GM20000 (cell line): ENCODE results near the gene P2RY14.

Experiments
- DNase-seq: peaks from one replicate; pipeline ENCODE4 v3.0.0; 2012; ENCODE audit warnings: low spot score
- CTCF ChIP-seq: IDR thresholded peaks from 2 replicates; pipeline ENCODE4 v1.5.1; 2012; ENCODE audit warnings: mild to moderate bottlenecking, control low read depth; ENCODE audit errors: extremely low read depth, missing control alignments

Gene P2RY14

GRCh38 chr3:151276038-151276686 is 2.2 kb downstream of the P2RY14 start:
- TF ChIP-seq CTCF = no peak
- no peak for DNase-seq

GRCh38 chr3:151275091-151275490 is 3.3 kb downstream of the P2RY14 start:
- no peak for DNase-seq
- TF ChIP-seq CTCF = no peak

GRCh38 chr3:151269631-151270030 is 8.7 kb downstream of the P2RY14 start:
- DNase-seq = no peak
- TF ChIP-seq CTCF = no peak

GRCh38 chr3:151268267-151269235 is 9.8 kb downstream of the P2RY14 start:
- no peak for TF ChIP-seq CTCF
- DNase-seq = peak; percentile 7

- DNase-seq = no peak
- no peak for TF ChIP-seq CTCF
Observed at GRCh38 chr3:151267066-151267465, 11.3 kb downstream of the P2RY14 start.

- TF ChIP-seq CTCF = no peak
- peak; percentile 26 for DNase-seq
Observed at GRCh38 chr3:151265866-151266265, 12.5 kb downstream of the P2RY14 start.

GRCh38 chr3:151265166-151265565 is 13.2 kb downstream of the P2RY14 start:
- no peak for DNase-seq
- no peak for TF ChIP-seq CTCF
